HG03095 (cell line): ENCODE results near the gene OR2V2.

Source experiments
- ATAC-seq: cut with Tn5 transposase; IDR thresholded peaks from one replicate; pipeline ENCODE4 v1.9.1; 2021; ENCODE audit warnings: moderate library complexity; ENCODE audit not compliant: unreplicated experiment

Gene OR2V2

GRCh38 chr5:181189962-181190710 is 42.8 kb downstream of the OR2V2 start:
- ATAC-seq = no peak

GRCh38 chr5:181190711-181191525 is 43.5 kb downstream of the OR2V2 start:
- ATAC-seq = peak; percentile 11

- ATAC-seq = peak; percentile 53
These were observed 44.3 kb downstream of the OR2V2 start for GRCh38 chr5:181191526-181192336.

GRCh38 chr5:181192337-181193046 is 45.1 kb downstream of the OR2V2 start:
- ATAC-seq = no peak

- ATAC-seq = no peak
These were observed 46.3 kb downstream of the OR2V2 start for GRCh38 chr5:181193656-181194055.

- ATAC-seq = no peak
These were observed 47.3 kb downstream of the OR2V2 start for GRCh38 chr5:181194489-181195248.

GRCh38 chr5:181195249-181195761 is 47.9 kb downstream of the OR2V2 start:
- no peak for ATAC-seq

- ATAC-seq = no peak
These were observed 50.1 kb downstream of the OR2V2 start for GRCh38 chr5:181197326-181197951.

GRCh38 chr5:181198106-181198685 is 50.8 kb downstream of the OR2V2 start:
- ATAC-seq = no peak

- ATAC-seq = peak; percentile 67
These were observed 51.6 kb downstream of the OR2V2 start for GRCh38 chr5:181198905-181199519.

GRCh38 chr5:181199881-181200638 is 52.7 kb downstream of the OR2V2 start:
- no peak for ATAC-seq

- ATAC-seq = no peak
These were observed 53.4 kb downstream of the OR2V2 start for GRCh38 chr5:181200816-181201215.

- no peak for ATAC-seq
These were observed 55.8 kb downstream of the OR2V2 start for GRCh38 chr5:181203093-181203711.

- ATAC-seq = no peak
These were observed 56.4 kb downstream of the OR2V2 start for GRCh38 chr5:181203777-181204112.

GRCh38 chr5:181204113-181204825 is 56.9 kb downstream of the OR2V2 start:
- no peak for ATAC-seq

GRCh38 chr5:181204826-181205760 is 57.7 kb downstream of the OR2V2 start, which contains the start of gene TRIM7:
Gene TRIM7 (minus strand): TSS chr5:181205196. CDS start chr5:181205110, 86 bp downstream.
- ATAC-seq = no peak
